Measurements from ENCODE around the gene PAPPA2. TPM values are rescaled to one million over a fixed set of nuclear protein-coding genes. Genes with fewer than 3 reads are reported as not detected.
A peak's percentile ranks its signal among the peaks of the same experiment; 100 is the strongest.

The PAPPA2 gene
- total RNA-seq, 1 donor, result 7.0 TPM

DNA sequence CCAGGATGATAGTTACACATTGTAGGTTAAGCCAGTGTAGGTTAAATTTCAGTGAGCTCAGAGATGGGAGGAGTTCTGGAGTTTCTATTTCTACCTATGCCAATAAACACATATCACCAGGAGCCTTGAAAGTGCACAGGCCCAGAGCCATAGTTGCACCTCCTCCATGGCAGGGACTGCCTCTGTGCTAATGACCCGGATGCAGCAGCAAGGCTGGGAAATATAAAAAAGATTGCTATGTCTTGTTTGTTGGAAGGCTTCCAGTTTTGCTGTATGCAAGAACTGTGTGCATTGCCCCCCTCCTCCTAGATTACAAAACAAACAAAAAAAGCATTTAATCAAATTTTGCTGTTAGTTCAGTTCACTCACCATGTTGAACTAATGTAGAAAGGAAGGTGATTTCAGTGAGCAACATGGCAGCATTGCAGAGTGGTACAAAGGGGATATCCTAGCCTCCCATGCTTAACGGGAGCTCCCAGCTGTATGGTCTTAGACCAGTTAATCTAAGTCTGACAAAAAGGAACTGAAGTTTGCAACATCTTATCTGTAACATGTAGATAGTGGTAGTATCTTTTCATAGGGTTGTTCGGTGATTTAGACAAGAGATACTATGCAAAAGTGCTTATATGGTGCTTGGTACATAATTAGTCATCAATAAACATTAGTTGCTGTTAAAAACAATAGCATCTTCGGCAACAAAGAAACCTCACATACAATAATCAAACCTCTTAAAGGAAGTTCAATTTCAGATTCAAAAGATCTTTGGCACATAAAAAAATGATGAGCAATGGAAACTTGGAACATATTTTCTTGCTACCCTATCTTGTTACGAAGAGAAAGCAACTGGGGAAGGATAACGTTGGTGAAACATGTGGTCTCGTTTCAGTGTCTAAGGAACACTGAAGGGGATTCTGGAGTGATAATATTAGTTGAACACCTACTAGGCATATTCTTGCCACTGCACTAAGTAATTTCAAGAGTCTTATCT lies 392.1 kb downstream of the PAPPA2 start:
- TF ChIP-seq, protein P1, sequence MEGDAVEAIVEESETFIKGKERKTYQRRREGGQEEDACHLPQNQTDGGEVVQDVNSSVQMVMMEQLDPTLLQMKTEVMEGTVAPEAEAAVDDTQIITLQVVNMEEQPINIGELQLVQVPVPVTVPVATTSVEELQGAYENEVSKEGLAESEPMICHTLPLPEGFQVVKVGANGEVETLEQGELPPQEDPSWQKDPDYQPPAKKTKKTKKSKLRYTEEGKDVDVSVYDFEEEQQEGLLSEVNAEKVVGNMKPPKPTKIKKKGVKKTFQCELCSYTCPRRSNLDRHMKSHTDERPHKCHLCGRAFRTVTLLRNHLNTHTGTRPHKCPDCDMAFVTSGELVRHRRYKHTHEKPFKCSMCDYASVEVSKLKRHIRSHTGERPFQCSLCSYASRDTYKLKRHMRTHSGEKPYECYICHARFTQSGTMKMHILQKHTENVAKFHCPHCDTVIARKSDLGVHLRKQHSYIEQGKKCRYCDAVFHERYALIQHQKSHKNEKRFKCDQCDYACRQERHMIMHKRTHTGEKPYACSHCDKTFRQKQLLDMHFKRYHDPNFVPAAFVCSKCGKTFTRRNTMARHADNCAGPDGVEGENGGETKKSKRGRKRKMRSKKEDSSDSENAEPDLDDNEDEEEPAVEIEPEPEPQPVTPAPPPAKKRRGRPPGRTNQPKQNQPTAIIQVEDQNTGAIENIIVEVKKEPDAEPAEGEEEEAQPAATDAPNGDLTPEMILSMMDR (IDR thresholded peaks at IDR 0.05; ENCODE audit: insufficient read depth, low read length), result no peak

DNA sequence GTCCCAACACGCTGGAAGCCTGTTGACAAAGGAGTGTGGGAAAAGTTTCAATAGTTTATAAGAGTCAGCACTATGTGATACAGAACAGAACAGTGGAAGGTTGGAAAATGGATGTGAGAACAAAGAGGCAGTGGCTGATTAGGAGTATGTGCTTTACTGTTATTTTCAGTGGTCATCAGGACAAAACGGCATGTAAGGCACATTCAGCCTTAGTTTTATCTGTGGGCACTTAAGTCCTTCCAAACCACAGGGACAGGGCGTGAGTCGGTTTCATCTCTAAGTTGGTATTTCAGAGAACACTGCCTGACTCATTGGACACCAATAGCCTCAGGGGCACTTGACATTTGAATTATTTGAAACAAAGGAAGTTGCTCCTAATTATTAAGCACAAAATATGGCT lies 394.7 kb downstream of the PAPPA2 start:
- no peak overlapping the region for H3K4me3 ChIP-seq (ENCODE audit: low read depth, low read length)
- TF ChIP-seq, protein P1 (IDR thresholded peaks at IDR 0.05; ENCODE audit: insufficient read depth, low read length), result no peak
- no peak for DNase-seq (ENCODE audit: low read depth)

More for the DNA sequence above, 392.1 kb downstream of the PAPPA2 start:
- DNase-seq (ENCODE audit: low read depth), result no peak
- H3K4me3 ChIP-seq (ENCODE audit: low read depth, low read length), result no peak overlapping the region

DNA sequence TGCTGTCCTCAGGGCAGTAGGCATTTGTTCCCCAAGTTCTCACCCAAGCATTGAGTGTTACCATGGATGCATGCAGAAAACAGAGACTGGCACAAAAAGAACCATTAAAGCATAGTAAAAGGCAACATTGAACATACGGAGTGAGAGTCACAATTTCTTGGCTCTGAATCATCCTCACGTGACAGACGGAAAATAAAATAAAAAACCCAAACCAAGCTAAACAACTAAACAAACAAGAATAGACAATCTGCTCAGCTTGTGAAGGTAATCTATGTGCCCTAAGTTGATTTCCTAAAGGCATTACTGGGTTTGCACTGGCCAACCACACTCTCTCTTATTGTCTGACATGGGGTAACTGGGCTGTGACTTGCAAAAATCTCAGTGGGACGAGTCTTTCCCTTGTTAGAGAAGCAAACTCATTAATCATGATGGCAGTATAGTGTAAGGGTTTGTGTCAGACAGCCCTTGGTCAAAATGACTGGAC lies 395.5 kb downstream of the PAPPA2 start:
- TF ChIP-seq, protein P1 (IDR thresholded peaks at IDR 0.05; ENCODE audit: insufficient read depth, low read length), result no peak
- DNase-seq (ENCODE audit: low read depth), result no peak
- H3K4me3 ChIP-seq (ENCODE audit: low read depth, low read length), result no peak overlapping the region

GRCh38 chr1:176863613-176864012 lies 400.6 kb downstream of the PAPPA2 start:
- no peak for DNase-seq (ENCODE audit: low read depth)
- H3K4me3 ChIP-seq (ENCODE audit: low read depth, low read length), result no peak overlapping the region
- TF ChIP-seq, protein P1 (IDR thresholded peaks at IDR 0.05; ENCODE audit: insufficient read depth, low read length), result no peak

GRCh38 chr1:176864211-176864610 lies 401.2 kb downstream of the PAPPA2 start:
- DNase-seq (ENCODE audit: low read depth), result no peak
- no peak overlapping the region for H3K4me3 ChIP-seq (ENCODE audit: low read depth, low read length)
- TF ChIP-seq, protein P1 (IDR thresholded peaks at IDR 0.05; ENCODE audit: insufficient read depth, low read length), result no peak

DNA sequence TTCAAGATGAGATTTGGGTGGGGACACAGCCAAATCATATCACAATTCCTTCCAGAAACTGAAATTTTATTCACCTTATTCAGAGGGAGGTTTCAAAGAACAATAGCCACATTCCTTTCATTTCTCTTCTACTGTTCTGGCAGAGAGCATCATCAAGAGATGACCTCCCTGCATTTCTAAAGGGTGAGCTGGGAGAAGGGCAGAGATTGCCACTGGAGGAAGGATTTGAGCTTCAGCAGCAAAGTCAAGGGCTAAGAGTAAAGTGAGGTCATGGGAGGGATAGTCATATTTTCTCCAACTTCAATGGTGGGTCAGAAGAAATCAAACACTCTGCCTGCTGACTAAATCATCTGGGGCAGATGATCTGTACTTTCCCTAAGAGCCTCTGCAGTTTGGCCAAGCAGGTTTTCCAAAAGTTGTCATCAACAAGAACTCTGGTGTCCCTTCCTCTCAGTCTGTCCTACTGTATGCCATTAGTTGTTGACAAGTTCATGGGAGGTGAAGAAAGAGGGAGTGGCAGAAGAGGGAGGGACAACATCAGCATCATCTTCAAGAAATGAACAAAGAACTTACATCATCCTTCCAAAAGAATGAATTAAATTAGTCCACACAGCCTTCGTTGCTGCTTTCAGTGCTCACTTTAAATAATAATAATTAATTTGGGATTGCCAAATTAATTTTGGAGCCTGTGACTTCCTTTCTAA lies 403.2 kb downstream of the PAPPA2 start:
- DNase-seq (ENCODE audit: low read depth), result peak; percentile 68
- TF ChIP-seq, protein P1 (IDR thresholded peaks at IDR 0.05; ENCODE audit: insufficient read depth, low read length), result no peak
- H3K4me3 ChIP-seq (ENCODE audit: low read depth, low read length), result no peak overlapping the region

All from fibroblast of the aortic adventitia (primary cell).